ENCODE measurements around the gene LRP6.

The LRP6 gene

DNA sequence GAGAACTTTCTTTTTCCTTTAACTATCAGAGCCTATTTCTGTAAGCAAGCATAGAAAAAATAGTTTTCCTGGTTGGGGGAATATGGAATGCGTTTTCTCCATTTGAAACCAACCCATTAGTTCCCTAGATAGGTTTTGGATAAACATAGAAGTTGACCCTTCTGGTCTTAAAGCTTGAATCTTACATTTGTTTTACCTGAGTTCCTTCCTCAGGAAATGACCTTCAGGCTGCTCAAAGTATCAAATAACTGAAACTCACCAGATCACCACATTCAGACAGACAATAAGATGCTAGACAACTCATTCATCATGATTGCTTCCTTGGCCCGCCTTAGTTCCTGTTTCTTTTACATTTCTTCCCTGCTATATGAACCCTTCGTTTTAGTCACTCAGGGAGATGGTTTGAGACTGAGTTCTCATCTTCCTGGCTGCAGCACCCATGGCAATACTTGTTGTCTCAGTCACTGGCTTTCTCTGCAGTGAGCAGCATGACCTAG lies 52.2 kb downstream of the LRP6 start:
- no peak for DNase-seq (ENCODE audit: low read depth)

DNA sequence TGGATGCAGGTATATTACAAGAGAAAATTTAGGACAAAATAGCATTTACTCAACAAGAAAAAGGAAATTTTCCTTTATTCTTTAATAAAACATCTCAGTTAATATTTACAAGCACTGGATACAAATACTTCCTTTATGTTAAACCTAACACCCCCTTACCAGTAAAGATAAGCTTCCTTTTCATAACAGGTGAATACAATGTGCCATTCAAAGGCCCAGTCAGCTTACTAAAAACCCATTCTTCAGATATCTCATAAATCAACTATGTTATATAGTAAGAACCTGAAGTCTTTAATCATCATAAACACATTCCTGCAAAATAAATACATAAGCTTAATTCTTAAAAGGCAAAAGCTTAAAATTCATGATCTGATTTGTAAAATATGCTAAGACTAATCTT lies 52.6 kb downstream of the LRP6 start:
- no peak for DNase-seq (ENCODE audit: low read depth)

DNA sequence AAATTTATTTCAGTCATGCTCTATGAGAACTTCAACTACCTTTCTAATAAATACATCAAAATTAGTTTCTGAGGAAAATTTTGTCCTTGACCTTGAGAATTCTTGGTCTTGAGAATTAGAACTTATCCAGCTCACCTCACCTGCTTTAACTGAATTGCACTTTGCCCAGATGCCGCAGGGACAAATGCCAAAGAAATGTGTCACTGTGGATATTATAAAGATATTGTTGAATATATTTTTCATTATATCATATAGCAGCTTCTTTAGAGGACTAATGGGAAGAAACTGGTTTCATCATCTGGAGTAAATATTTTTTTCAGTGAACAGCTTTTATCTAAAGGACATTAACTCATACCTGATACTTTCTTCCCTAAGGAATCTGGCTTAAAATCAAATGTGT lies 54.1 kb downstream of the LRP6 start:
- no peak for DNase-seq (ENCODE audit: low read depth)

DNA sequence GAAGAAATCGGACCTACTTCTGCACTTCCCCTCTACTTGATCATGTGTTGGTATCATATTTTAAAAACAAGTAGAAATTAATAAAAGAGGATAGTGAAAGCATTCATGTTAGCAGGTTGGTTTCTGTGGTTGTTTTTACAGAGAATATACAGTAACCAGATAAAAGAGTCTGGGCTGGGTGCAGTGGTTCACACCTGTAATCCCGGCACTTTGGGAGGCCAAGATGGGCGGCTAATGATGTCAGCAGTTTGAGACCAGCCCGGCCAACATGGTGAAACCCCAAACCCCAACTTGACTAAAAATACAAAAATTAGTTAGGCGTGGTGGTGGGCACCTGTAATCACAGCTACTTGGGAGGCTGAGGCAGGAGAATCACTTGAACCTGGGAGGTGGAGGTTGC lies 55.9 kb downstream of the LRP6 start:
- DNase-seq (ENCODE audit: low read depth), result no peak

DNA sequence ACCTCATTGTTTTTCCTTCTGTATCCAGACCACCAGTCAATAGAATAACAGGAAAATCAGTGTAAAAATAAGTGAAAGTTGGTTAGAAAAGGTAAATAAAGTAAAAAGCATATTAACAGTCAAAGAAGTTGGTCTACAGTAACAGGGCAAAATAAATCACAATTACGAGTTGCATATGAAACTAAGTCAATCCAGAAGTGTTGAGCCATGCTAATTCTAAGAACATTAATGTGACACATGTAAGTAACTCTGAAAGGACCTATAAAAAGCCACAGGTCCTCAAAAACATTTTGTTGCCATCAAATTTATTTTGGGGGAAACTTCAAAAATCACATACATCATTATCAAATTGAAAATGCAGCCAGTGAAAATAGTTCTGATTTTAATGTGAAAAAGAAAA lies 56.4 kb downstream of the LRP6 start:
- DNase-seq (ENCODE audit: low read depth), result no peak

DNA sequence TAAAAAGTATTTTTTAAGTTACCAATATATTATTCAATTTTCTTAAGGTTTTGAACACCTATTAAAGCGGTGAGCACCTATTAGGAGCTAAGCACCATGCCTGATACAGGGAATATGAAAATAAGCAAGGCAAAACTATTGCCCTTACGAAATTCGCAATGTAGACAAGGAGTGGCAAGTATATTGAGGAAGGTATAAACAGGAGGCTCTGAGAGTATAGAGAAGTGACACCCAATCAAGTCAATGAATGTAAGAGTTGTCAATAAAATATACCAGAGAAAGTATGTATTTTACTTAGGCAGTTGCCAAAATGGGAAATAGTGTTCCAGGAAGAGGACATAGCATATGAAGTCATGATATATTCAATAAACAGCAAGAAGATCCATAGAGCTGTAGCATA lies 57.2 kb downstream of the LRP6 start:
- no peak for DNase-seq (ENCODE audit: low read depth)

DNA sequence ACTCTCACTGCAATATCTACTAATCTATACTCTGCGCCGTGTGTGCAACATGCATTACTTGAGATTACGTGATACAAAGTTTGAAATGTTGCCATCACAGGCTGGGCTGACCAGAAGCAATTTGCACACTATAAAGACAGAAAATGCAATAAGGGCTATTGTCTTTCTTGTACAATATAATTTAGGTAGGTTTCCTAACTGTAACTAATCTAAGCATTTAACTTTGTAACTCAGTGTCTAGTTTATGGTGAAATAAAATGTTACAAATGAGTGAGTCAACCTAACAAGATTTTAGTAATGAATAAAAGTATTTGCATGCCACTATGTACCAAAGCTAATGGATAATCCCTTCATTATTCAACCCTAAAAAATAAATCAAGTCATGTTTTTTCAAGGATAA lies 57.8 kb downstream of the LRP6 start:
- DNase-seq (ENCODE audit: low read depth), result no peak

DNA sequence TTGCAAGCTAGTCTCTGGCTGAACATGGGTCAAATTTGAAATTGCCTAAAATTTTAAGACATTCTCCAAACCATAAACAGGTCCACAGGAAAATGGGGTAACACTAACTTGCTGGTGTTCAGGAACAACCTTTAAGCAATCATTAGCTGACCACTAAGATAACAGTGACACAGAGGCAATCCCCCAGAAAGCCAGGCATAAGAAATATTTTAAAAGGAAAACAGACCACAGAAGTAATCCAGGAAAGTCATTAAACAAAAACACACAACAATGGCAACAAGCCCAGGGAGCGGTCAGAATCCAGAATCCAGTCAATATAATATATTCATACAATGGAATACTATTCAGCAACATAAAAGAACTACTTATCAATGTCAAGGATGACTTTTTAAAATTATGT lies 59.1 kb downstream of the LRP6 start:
- DNase-seq (ENCODE audit: low read depth), result no peak

DNA sequence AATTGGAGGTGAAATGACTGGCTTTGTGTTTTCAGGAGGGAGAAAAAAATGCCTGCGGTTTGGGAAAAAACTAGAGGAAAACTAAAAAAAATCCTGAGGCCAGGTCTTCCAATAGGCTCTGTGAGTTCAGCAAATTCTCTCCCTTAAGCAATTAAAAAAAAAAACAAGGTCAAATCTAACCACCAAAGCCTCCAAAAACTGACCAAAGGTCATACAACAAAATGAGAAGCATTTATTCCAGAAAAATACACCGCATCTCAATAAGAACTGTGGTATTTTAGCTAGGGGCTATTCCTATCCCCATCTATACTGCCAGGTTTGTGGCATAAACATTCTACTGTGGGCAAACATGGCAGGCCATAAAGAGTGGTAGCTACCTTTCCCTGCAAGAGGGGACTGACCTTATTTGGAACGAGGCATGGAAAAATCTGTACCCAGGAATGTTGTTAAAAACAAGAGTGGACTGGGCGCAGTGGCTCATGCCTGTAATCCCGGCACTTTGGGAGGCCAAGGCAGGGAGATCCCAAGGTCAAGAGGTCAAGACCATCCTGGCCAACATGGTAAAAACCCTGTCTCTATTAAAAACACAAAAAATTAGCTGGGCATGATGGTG lies 60.0 kb downstream of the LRP6 start:
- no peak for DNase-seq (ENCODE audit: low read depth)

DNA sequence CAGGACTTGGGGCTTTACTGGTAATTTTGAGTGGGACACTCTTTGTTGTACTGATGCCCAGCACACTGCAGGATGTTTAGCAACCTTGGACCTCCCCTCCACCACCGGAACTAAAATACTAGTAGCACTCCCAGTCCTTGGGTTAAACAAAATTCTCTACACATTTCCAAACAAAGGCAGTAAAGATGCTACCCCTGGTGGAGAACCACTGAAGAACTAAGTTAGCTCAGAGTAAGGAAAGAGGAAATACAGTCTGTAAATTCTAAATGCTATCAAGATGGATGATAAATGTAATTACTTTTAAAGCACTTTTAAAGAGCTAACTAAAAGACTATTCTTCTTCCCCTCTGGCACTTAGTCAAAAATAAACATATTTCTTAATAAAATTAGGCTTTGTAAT lies 64.1 kb downstream of the LRP6 start:
- no peak for DNase-seq (ENCODE audit: low read depth)

DNA sequence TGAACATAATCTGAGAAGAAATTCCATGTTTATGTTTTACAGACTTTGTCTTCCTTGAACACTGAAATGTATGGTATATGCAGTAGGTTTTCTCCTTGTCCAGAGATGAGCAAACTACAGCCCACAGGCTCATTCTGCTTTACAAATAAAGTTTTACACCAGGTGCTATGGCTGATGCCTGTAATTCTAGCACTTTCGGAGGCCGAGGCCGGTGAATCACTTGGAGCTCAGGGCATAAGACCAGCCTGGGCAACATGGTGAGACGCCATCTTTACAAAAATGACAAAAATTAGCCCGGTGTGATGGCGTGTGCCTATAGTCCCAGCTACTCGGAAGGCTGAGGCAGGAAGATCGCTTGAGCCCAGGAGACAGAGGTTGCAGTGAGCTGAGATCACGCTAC lies 64.7 kb downstream of the LRP6 start:
- no peak for DNase-seq (ENCODE audit: low read depth)

DNA sequence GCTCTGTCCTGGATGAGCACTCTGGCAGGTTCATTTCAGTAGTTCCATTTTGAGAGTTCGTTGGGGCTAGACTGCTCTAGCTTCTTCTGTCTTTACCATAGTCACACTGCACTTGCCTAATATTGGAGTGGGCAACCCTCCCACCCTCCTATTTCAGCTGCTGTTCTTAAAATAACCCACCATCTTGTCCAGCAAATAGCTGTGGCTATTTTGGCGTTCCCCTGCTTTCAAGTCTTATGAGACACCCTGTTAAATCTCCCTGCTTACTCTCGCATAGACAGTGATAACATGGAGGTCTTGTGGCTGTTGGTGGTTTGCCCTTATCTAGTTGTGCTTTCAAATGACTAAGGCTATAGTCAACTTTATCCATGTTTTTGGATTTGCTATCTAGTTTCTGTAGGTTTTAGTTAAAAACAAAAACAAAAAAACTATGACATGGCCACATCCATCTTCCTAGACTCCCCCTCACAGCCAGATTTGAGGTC lies 65.5 kb downstream of the LRP6 start:
- no peak for DNase-seq (ENCODE audit: low read depth)

DNA sequence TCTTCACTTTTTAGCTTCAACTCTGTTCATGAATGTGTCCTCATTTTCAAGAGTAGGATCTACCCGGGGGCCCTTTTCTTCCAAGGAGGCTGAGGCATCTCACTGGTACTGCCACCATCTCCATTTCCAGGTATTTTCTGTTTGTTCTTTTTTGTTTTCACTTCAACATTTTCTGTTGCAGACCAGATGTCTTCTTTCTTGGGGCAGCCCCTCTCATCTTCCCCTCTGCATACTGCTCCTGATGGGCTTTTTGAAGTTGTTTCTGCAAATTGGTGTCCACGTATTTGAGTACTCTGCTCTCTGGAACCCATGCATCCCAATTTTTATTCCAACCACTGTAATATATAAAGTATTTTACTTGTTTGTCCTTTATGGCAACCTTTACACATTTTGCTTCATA lies 66.5 kb downstream of the LRP6 start:
- DNase-seq (ENCODE audit: low read depth), result no peak

DNA sequence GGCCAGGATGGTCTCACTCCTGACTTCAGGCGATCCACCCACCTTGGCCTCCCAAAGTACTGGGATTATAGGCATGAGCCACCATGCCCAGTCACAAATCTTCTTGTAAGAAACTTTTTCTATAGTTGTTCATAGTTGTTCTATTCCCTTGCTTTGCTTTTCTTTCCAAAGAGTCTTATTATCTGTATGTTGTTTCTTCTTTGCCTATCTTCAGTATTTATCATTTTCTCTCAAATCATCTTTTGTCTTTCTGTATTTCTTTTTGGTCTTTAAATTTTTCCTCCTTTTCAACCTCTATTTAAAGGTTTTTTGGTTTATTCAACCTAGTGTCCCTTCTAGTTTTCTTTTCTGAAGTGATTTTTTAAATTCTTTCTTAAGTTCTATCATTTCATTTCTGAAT lies 68.7 kb downstream of the LRP6 start:
- no peak for DNase-seq (ENCODE audit: low read depth)

DNA sequence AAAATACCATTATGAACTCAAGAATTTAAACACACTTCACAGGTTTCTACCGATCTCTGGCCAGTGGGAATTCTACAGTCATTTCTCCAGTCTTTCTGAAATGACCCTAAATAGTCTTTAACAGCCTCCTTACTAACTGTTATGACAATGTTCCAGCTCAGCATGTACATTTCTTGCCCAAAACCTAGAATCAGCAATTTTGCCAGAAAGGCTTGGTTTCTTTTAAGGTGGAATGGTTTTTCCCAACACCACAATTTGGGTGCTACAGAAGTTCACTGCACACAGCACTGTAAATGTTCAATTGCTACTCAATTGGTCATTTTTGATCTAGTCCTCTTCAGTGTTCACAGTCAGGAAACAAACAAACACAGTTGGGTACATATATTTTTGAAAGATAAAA lies 69.7 kb downstream of the LRP6 start:
- no peak for DNase-seq (ENCODE audit: low read depth)

DNA sequence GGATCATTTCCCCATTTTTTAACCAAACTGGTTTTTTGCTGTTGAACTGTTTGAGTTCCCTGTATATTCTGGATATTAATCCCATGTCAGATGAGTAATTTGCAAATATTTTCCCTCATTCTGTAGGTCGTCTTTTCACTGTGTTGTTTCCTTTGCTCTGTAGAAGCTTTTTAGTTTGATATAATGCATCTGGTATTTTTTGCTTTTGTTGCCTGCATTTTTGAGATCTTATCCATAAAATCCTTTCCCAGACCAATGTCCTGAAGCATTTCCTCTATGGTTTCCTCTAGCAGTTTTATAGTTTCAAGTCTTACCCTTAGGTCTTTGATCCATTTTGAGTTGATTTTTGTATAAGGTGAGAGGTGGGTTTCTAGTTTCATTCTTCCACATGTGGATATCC lies 71.3 kb downstream of the LRP6 start:
- DNase-seq (ENCODE audit: low read depth), result no peak

DNA sequence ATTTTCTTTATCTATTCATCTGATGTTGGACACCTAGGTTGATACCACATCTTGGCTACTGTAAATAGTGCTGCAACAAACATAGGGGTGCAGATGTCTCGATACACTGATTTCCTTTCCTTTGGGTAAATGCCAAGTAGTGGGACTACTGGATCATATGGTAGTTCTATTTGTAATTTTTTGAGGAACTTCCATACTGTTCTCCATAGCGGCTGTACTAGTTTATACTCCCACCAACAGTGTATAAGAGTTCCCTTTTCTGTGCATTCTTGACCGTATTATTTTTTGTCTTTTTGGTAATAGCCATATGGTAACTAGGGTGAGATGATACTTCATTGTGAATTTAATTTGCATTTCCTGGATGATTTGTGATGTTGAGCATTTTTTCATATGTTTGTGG lies 71.8 kb downstream of the LRP6 start:
- DNase-seq (ENCODE audit: low read depth), result no peak

DNA sequence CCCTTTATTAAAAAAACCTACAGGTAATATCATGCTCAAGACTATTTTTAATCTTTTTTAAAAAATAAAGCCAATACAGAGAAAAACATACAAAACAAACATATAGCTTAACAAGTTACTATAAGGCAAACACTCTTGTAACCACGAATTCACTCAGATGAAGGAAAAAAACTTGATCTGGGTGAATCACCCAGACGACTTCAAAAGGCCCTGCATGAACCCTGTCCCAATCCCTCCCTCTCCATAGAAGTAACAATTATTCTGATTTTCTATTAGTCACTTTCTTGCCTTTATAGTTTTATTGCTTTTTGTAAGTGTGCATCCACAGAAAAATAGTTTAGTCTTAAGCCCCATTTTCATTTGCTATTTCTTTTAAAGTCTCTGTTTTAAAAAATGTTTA lies 72.6 kb downstream of the LRP6 start:
- no peak for DNase-seq (ENCODE audit: low read depth)

DNA sequence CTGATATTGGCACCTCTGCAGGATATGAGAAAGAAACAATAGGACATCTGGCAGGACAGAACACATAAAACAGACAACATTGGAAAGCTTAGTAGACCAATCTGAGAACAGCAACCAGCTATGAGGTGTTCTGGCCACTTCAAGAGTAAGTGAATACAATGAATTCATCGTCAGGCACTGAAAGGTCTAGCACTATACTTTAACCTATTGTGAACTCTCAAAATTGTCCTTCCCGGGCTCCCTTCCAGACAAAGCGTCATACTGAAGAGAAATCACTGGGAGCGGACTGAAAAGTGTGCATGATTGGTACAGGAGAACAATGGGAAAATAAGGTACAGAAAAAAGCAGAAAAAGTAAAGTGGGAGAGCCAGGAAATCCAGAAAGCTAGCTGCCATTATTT lies 75.8 kb downstream of the LRP6 start:
- no peak for DNase-seq (ENCODE audit: low read depth)

DNA sequence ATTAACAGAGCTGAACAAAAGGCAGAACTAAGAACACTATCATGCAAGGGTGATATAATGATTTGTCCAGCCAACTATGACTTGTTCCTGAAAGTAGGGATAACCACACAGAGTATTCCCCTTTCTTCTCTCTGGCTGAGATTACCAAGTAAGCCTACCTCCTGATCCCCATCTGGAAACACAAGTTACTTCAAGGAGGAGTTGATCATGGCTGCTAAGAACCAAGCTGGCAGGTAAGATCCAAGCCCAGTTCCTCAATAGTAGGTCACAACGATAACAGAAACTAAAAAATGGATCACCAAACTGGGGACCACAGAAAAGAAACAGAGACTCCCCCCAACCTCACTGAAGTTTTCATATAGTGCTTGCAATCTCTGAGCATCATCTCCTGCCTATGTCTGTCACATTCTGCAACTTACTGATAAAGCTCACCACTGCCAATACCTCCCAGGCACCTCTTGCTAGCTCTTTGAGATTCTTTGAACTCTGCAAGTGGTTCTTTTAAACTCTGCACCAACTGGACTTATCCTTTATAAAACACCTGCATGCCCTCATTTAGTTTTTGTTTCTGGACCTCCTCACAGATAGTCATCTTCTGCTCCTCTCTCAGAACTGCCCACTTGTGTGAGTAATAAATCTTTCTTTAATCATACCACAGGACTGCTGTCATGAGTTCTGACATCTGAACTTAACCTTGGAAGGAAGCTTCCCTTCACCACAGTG lies 76.6 kb downstream of the LRP6 start:
- no peak for DNase-seq (ENCODE audit: low read depth)

DNA sequence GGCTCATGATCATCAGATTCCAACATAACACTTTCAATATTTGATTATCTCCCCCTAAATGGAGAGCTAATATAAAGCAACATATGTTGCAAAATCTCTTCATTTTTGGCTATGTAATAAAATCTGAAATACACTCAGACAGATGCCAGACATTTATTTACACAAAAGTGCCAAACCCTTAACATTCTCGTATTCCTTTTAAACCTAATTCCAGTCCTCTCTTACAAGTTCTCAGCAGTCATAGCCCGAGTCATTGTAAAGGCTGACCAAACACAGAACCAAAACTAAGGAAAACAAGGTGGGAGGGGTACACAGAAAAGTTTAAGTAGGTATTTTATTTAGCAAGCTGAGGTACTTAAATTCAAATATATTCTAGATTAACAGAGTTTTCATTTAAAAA lies 81.4 kb downstream of the LRP6 start:
- DNase-seq (ENCODE audit: low read depth), result no peak

DNA sequence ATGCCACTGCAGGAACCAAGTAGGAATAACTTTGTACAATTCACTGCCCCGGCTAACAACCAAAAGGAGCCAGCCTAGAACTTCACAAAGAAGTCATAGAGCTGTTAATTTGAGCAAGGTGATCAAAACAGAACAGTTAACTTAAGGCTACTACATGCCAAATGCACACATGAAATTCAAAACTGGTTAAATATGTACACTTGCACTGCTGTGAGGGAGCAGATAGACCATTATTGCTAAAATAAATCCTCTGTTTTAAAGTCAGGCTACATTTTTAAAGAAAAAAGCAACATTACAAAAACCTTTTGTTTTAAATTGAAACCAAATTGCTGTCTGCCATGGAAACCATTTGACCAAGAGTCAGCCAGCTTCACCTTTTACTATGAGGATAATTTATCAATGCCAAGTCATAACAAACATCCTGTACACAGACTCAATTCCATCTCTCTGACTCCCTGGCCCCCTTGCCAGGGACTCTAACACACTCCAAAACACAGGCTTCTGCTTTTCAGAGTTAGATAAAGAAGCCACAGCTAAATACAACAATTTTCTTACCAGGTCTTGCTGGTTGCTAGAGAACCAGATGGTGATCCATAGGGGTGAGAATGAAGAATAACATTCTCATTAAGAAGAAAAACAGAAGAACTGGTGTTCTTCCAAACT lies 84.0 kb downstream of the LRP6 start:
- no peak for DNase-seq (ENCODE audit: low read depth)

DNA sequence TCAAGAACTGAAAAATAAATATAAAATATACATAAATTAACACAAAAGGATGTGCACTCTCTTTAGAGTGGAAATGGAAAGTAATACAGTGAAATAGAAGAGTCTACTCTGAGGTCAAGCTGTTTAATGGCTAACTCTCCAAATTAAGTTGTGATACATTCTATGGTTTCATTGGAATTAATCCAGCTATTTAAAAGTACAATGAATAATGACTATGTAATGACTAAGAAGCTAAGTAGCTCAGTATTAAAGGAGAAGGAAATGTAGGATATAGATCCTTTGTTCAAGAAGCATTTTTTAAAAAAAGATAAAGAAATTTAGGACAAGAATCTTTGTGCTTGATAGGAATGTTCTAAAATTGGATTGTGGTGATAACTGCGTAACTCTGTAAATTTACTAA lies 85.3 kb downstream of the LRP6 start:
- no peak for DNase-seq (ENCODE audit: low read depth)

Data from activated T-cell treated with anti-CD3 and anti-CD28 coated beads for 24 hours (primary cell).